ENCODE data around the gene NFS1.

NFS1 gene

GRCh38 chr20:35652641-35653429, 46.3 kb downstream of the NFS1 start:
- no peak for TF ChIP-seq CTCF (IDR thresholded peaks at IDR 0.05)
- no peak overlapping the region for H3K27ac Mint-ChIP-seq
- peaks cover 5% of the 10 kb centered on the region for H3K4me1 Mint-ChIP-seq
- H3K4me3 Mint-ChIP-seq: no peak overlapping the region
- no peaks in the 10 kb centered on the region for H3K9me3 Mint-ChIP-seq
- peaks cover 46% of the 10 kb centered on the region for H3K36me3 Mint-ChIP-seq (ENCODE audit: low read depth)
- DNase-seq: no peak
- H3K27me3 Mint-ChIP-seq (ENCODE audit: low read depth, poor library complexity): no peaks in the 10 kb centered on the region

- no peaks in the 10 kb centered on the region for H3K27me3 Mint-ChIP-seq (ENCODE audit: low read depth, poor library complexity)
- no peak for TF ChIP-seq CTCF (IDR thresholded peaks at IDR 0.05)
- peaks cover 52% of the 10 kb centered on the region for H3K36me3 Mint-ChIP-seq (ENCODE audit: low read depth)
- no peaks in the 10 kb centered on the region for H3K4me1 Mint-ChIP-seq
- no peak for DNase-seq
- H3K9me3 Mint-ChIP-seq: no peaks in the 10 kb centered on the region
- no peak overlapping the region for H3K4me3 Mint-ChIP-seq
- H3K27ac Mint-ChIP-seq: no peak overlapping the region
Measured at GRCh38 chr20:35651958-35652357, 47.2 kb downstream of the NFS1 start.

GRCh38 chr20:35650632-35651031, 48.5 kb downstream of the NFS1 start:
- no peak overlapping the region for H3K27ac Mint-ChIP-seq
- no peaks in the 10 kb centered on the region for H3K4me1 Mint-ChIP-seq
- no peak overlapping the region for H3K4me3 Mint-ChIP-seq

GRCh38 chr20:35648836-35649235, 50.3 kb downstream of the NFS1 start:
- no peak overlapping the region for H3K27ac Mint-ChIP-seq
- no peaks in the 10 kb centered on the region for H3K9me3 Mint-ChIP-seq
- H3K4me3 Mint-ChIP-seq: no peak overlapping the region
- H3K4me1 Mint-ChIP-seq: no peaks in the 10 kb centered on the region
- DNase-seq: no peak
- H3K27me3 Mint-ChIP-seq (ENCODE audit: low read depth, poor library complexity): no peaks in the 10 kb centered on the region
- H3K36me3 Mint-ChIP-seq (ENCODE audit: low read depth): peaks cover 52% of the 10 kb centered on the region
- TF ChIP-seq CTCF (IDR thresholded peaks at IDR 0.05): no peak

More at GRCh38 chr20:35650632-35651031, 48.5 kb downstream of the NFS1 start:
- DNase-seq: no peak
- no peaks in the 10 kb centered on the region for H3K27me3 Mint-ChIP-seq (ENCODE audit: low read depth, poor library complexity)
- no peak for TF ChIP-seq CTCF (IDR thresholded peaks at IDR 0.05)
- H3K9me3 Mint-ChIP-seq: no peaks in the 10 kb centered on the region
- H3K36me3 Mint-ChIP-seq (ENCODE audit: low read depth): peaks cover 52% of the 10 kb centered on the region

GRCh38 chr20:35644806-35645205, 54.3 kb downstream of the NFS1 start:
- H3K4me1 Mint-ChIP-seq: peaks cover 13% of the 10 kb centered on the region
- peaks cover 26% of the 10 kb centered on the region for H3K36me3 Mint-ChIP-seq (ENCODE audit: low read depth)
- H3K9me3 Mint-ChIP-seq: no peaks in the 10 kb centered on the region
- H3K4me3 Mint-ChIP-seq: no peak overlapping the region
- no peak for TF ChIP-seq CTCF (IDR thresholded peaks at IDR 0.05)
- DNase-seq: no peak
- H3K27ac Mint-ChIP-seq: peak overlapping the region; percentile 14
- H3K27me3 Mint-ChIP-seq (ENCODE audit: low read depth, poor library complexity): no peaks in the 10 kb centered on the region

GRCh38 chr20:35643045-35643444, 56.1 kb downstream of the NFS1 start:
- no peak for TF ChIP-seq CTCF (IDR thresholded peaks at IDR 0.05)
- Mint-ChIP-seq H3K36me3 (ENCODE audit: low read depth) (peaks cover 8% of the 10 kb centered on the region), H3K4me3 (no peak overlapping the region), H3K27ac (peak overlapping the region; percentile 64), H3K4me1 (peaks cover 16% of the 10 kb centered on the region), H3K9me3 (no peaks in the 10 kb centered on the region), H3K27me3 (ENCODE audit: low read depth, poor library complexity) (no peaks in the 10 kb centered on the region)
- no peak for DNase-seq
